Transverse colon (tissue), 3 donors: Measurements from ENCODE around the gene RPRD1B.

Source experiments
- CTCF ChIP-seq, 5 experiments: fragments of 200-600 bp in 3 of 5; fragments of 450-650 bp in 2 of 5; sonication (generic) in 3 of 5; IDR thresholded peaks; 1 replicate in 2 of 5; 2 replicates in 3 of 5; pipeline ENCODE4 v1.5.1; 2016 to 2017; ENCODE audit warnings: antibody characterized with exemption in 5 of 5, inconsistent platforms in 3 of 5, mild to moderate bottlenecking in 2 of 5, moderate library complexity in 1 of 5
- POLR2A ChIP-seq: fragments of 450-650 bp; IDR thresholded peaks from one replicate; pipeline ENCODE4 v1.6.1; 2016; ENCODE audit warnings: antibody characterized with exemption, mild to moderate bottlenecking, moderate library complexity

GRCh38 chr20:38084425-38084951 lies 50.9 kb downstream of the RPRD1B start:
- TF ChIP-seq CTCF (IDR thresholded peaks at IDR 0.05) = no peak
- no peak for TF ChIP-seq POLR2A
